Stomach (tissue), 9 donors: ENCODE measurements around the gene RNF6. TPM values are rescaled to one million over a fixed set of nuclear protein-coding genes. Genes with fewer than 3 reads are reported as not detected.

Source experiments
- DNase-seq, 2 donors: peaks; one replicate each; pipeline versions ENCODE4 v3.0.0 to v3.0.0-alpha.2; 2013 to 2019
- H3K27ac ChIP-seq, 5 donors: fragments of 200-600 bp in 4 of 5; sonication (generic) in 4 of 5; one replicate each; pipeline ENCODE4 v1.5.1; 2013 to 2019; ENCODE audit warnings: mild to moderate bottlenecking in 1 of 5, moderate library complexity in 1 of 5
- H3K27me3 ChIP-seq, 3 donors: fragments of 200-600 bp; sonication (generic); one replicate each; pipeline ENCODE4 v1.5.1; 2017 to 2019; ENCODE audit warnings: mixed run types in 1 of 3
- H3K36me3 ChIP-seq, 4 donors: fragments of 200-600 bp; sonication (generic); 1 replicate in 3 of 4; 2 replicates in 1 of 4; pipeline ENCODE4 v1.5.1; 2016 to 2019
- H3K4me1 ChIP-seq, 4 donors: fragments of 200-600 bp; sonication (generic); one replicate each; pipeline ENCODE4 v1.5.1; 2016 to 2019
- H3K4me3 ChIP-seq, 4 donors: fragments of 200-600 bp; sonication (generic) in 3 of 4; one replicate each; pipeline ENCODE4 v1.5.1; 2016 to 2019; ENCODE audit warnings: mild to moderate bottlenecking in 1 of 4
- H3K9me3 ChIP-seq, 4 donors: fragments of 200-600 bp; sonication (generic); one replicate each; pipeline ENCODE4 v1.5.1; 2016 to 2019
- EP300 ChIP-seq: sonication (generic); formaldehyde crosslinking; IDR thresholded peaks from one replicate; pipeline ENCODE4 v1.6.1; 2017; ENCODE audit warnings: antibody characterized with exemption
- POLR2A ChIP-seq, 4 donors: fragments of 450-650 bp; IDR thresholded peaks; one replicate each; pipeline ENCODE4 v1.6.1; 2016; ENCODE audit warnings: antibody characterized with exemption in 4 of 4, control low read depth in 2 of 4, mild to moderate bottlenecking in 1 of 4, moderate library complexity in 1 of 4
- POLR2AphosphoS5 ChIP-seq, 3 donors: sonication (generic); formaldehyde crosslinking; IDR thresholded peaks; one replicate each; pipeline ENCODE4 v1.6.1; 2016; ENCODE audit warnings: antibody characterized with exemption in 3 of 3
- WGBS, 5 donors: extraction: QIAGEN DNeasy Blood & Tissue Kit in 3 of 5; methylation state at CpG; one replicate each; pipeline versions ENCODE4 v1.1.5 to v1.1.7; 2013 to 2018; 5-methylcytosine and 5-hydroxymethylcytosine counted together
- intact Hi-C: fragments of 100-400 bp; cut with DNase I; formaldehyde crosslinking; loops from one replicate; pipeline ENCODE4 v1.15.1; 2023; ENCODE audit warnings: low total_unique reads
- polyA plus RNA-seq, 3 donors: library from polyadenylated mRNA; stranded (reverse); fragments of 200-250 nt; gene quantifications; one replicate each; pipeline ENCODE4 v1.2.3, GENCODE V29; 2013
- total RNA-seq, 5 donors: library from RNA; depleted of rRNA; stranded (reverse); fragments of >200 nt; gene quantifications; one replicate each; pipeline versions ENCODE4 v1.1.0 to v1.2.3, GENCODE V29; 2014 to 2016
- TF ChIP-seq, protein P1 (sequence below), 7 experiments: fragments of 450-650 bp in 4 of 7; fragments of 200-600 bp in 3 of 7; sonication (generic) in 3 of 7; IDR thresholded peaks; one replicate each; pipeline ENCODE4 v1.5.1; 2016 to 2019; ENCODE audit warnings: antibody characterized with exemption in 7 of 7, control low read depth in 2 of 7, mild to moderate bottlenecking in 1 of 7
- donor health status: healthy with polysubstance abuse.
- donor health status: Bipolar disorder and iron deficiency.
- donor health status: healthy.

The RNF6 gene
- total and polyA plus RNA-seq, 8 donors = 5.2 to 27.7 (median 14.1) TPM

DNA sequence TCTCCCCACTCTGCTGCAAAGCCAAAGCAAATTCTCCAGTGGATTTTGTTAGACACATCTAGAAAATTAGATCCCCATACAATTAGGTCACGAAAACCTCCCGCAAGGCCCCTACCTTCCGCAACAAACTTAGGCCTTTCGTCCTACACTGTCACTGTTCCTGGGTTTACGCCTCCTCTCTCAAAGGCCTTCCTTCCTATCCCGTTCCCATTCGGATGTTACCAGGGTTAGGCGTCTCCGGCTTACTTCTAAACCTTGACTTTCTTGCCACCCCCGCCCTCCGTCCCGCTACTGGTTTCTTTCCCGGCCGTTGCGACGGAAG is 754 bp downstream of the RNF6 start:
- intact Hi-C loops = no loop called here
- peak overlapping the region; percentile 76 to 98 (median 81) for H3K4me3 ChIP-seq
- TF ChIP-seq POLR2AphosphoS5 (IDR thresholded peaks at IDR 0.05) (no peak), POLR2A (IDR thresholded peaks at IDR 0.05) (no peak), EP300 (no peak)
- TF ChIP-seq, protein P1, sequence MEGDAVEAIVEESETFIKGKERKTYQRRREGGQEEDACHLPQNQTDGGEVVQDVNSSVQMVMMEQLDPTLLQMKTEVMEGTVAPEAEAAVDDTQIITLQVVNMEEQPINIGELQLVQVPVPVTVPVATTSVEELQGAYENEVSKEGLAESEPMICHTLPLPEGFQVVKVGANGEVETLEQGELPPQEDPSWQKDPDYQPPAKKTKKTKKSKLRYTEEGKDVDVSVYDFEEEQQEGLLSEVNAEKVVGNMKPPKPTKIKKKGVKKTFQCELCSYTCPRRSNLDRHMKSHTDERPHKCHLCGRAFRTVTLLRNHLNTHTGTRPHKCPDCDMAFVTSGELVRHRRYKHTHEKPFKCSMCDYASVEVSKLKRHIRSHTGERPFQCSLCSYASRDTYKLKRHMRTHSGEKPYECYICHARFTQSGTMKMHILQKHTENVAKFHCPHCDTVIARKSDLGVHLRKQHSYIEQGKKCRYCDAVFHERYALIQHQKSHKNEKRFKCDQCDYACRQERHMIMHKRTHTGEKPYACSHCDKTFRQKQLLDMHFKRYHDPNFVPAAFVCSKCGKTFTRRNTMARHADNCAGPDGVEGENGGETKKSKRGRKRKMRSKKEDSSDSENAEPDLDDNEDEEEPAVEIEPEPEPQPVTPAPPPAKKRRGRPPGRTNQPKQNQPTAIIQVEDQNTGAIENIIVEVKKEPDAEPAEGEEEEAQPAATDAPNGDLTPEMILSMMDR (IDR thresholded peaks at IDR 0.05) = no peak
- peaks cover 10 to 33% (median 21%) of the 10 kb centered on the region in 4 donors for H3K4me1 ChIP-seq
- H3K9me3 ChIP-seq = no peaks in the 10 kb centered on the region
- peaks cover 28 to 41% (median 34%) of the 10 kb centered on the region in 4 donors for H3K36me3 ChIP-seq
- DNase-seq = no peak
- H3K27me3 ChIP-seq = no peaks in the 10 kb centered on the region
- peak overlapping the region; percentile 86 to 98 (median 97) for H3K27ac ChIP-seq
- 0 to 1% (median 1%) methylated on average over 16 of the region's 16 CpGs for WGBS, 5 donors

DNA sequence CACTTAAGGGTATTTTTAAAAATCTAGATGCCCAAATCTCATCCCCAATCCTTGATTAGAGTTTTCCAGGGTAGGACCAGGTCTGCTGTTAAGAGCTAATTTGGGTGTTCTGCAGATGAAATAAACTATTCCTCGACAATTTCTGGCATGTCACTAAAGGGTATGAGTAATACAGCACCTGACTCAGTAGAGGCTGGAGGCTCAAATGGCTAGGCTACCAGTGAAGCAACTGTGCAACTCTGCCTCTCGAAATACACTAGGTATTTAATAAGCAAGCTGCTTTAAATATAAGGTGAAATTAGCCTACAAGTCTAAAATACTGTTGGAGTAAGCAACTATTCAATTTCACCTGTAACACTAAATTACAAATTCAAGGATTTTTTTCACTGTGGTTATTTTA is 1.5 kb downstream of the RNF6 start:
- intact Hi-C loops = no loop called here

DNA sequence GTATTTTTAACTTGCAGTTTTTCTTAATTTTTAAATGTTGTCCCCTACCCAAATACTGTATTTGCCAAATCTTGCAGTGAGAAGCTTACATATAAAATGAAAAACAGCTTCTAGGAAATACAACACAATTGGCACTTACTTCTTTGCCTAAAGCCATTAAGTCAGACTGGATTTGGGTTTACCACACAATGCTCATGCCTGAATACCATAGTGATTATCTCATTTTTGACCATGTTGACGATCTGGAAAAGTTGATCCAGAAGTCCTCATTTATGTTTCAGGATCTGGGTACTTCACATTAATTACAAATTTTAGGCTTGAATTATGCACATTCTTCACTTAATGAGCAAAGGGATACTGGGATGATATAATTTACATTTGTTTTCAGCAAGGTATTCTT is 2.4 kb downstream of the RNF6 start:
- 46 to 73% (median 65%) methylated on average over 1 of the region's 1 CpG for WGBS, 5 donors
- no peak overlapping the region for H3K4me3 ChIP-seq
- H3K4me1 ChIP-seq = peaks cover 10 to 33% (median 21%) of the 10 kb centered on the region in 4 donors
- intact Hi-C loops = no loop called here
- H3K27me3 ChIP-seq = no peaks in the 10 kb centered on the region
- H3K9me3 ChIP-seq = no peaks in the 10 kb centered on the region
- DNase-seq = no peak
- H3K27ac ChIP-seq = no peak overlapping the region
- peaks cover 41 to 57% (median 50%) of the 10 kb centered on the region in 4 donors for H3K36me3 ChIP-seq
- TF ChIP-seq, protein P1 (IDR thresholded peaks at IDR 0.05) = no peak
- no peak for TF ChIP-seq EP300
- no peak for TF ChIP-seq POLR2AphosphoS5 (IDR thresholded peaks at IDR 0.05)
- no peak for TF ChIP-seq POLR2A (IDR thresholded peaks at IDR 0.05)

More for the DNA sequence above, 1.5 kb downstream of the RNF6 start:
- peak overlapping the region in 1 of 5 donors; percentile 98 for H3K27ac ChIP-seq
- peaks cover 10 to 33% (median 21%) of the 10 kb centered on the region in 4 donors for H3K4me1 ChIP-seq
- peak overlapping the region in 3 of 4 donors; percentile 76 to 83 (median 79) for H3K4me3 ChIP-seq
- TF ChIP-seq, protein P1 (IDR thresholded peaks at IDR 0.05) = no peak
- TF ChIP-seq EP300 = no peak
- TF ChIP-seq POLR2AphosphoS5 (IDR thresholded peaks at IDR 0.05) = no peak
- no peak for TF ChIP-seq POLR2A (IDR thresholded peaks at IDR 0.05)
- DNase-seq = no peak
- 59 to 73% (median 65%) methylated on average over 2 of the region's 2 CpGs for WGBS, 5 donors
- peaks cover 35 to 49% (median 41%) of the 10 kb centered on the region in 4 donors for H3K36me3 ChIP-seq
- no peaks in the 10 kb centered on the region for H3K27me3 ChIP-seq
- H3K9me3 ChIP-seq = no peaks in the 10 kb centered on the region

DNA sequence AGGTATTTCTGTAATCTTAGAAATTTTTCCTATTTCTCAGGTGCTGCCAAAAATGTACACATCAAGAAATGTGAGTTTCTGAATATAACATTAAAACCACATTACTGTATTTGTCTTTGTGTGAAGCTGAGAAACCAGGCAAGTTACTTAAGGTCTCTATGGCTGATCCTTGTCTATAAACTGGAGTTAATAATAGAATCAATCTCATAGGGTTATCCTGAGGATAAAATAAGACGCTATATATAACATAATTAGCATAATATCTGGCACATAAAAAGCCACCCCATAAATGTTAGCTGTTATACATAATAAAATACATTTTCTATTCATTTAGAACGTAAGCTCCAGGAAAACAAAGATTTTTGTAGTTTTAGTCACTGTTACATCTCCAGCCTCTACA is 6.1 kb downstream of the RNF6 start:
- H3K4me1 ChIP-seq = peaks cover 10 to 23% (median 15%) of the 10 kb centered on the region in 4 donors
- no peak overlapping the region for H3K27ac ChIP-seq
- TF ChIP-seq EP300 (no peak), POLR2A (IDR thresholded peaks at IDR 0.05) (no peak), POLR2AphosphoS5 (IDR thresholded peaks at IDR 0.05) (no peak)
- TF ChIP-seq, protein P1 (IDR thresholded peaks at IDR 0.05) = no peak
- 88 to 94% (median 92%) methylated on average over 2 of the region's 2 CpGs for WGBS, 5 donors
- intact Hi-C loops = no loop called here
- H3K36me3 ChIP-seq = peaks cover 54 to 94% (median 87%) of the 10 kb centered on the region in 4 donors
- no peaks in the 10 kb centered on the region for H3K27me3 ChIP-seq
- no peak overlapping the region for H3K4me3 ChIP-seq
- H3K9me3 ChIP-seq = no peaks in the 10 kb centered on the region
- DNase-seq = no peak
